HepG2 (cell line): ENCODE results near the gene CACNA1G. TPM values are rescaled to one million over a fixed set of nuclear protein-coding genes. Genes with fewer than 3 reads are reported as not detected.

ENCODE experiments used
- HNRNPL ChIP-seq: fragments of 200-400 bp; formaldehyde crosslinking; IDR thresholded peaks from 2 replicates; pipeline ENCODE4 v1.6.1; 2017; ENCODE audit warnings: mild to moderate bottlenecking, low read depth, low read length
- HOXD1 ChIP-seq: sonication (generic); formaldehyde crosslinking; IDR thresholded peaks from 2 replicates; pipeline ENCODE4 v1.5.0; 2020; ENCODE audit warnings: missing genetic modification reagents
- MAX ChIP-seq: IDR thresholded peaks from 2 replicates; pipeline ENCODE4 v1.6.1; 2012; ENCODE audit warnings: inconsistent platforms
- RARG ChIP-seq: sonication (generic); formaldehyde crosslinking; IDR thresholded peaks from 2 replicates; pipeline ENCODE4 v1.4.0; 2020; ENCODE audit warnings: low read depth, mild to moderate bottlenecking, missing genetic modification reagents
- RFXAP ChIP-seq: sonication (generic); formaldehyde crosslinking; IDR thresholded peaks from 2 replicates; pipeline ENCODE4 v1.4.0; 2020; ENCODE audit warnings: missing genetic modification reagents, borderline replicate concordance
- SIX4 ChIP-seq: sonication (generic); formaldehyde crosslinking; IDR thresholded peaks from 2 replicates; pipeline ENCODE4 v1.4.0; 2020; ENCODE audit warnings: missing genetic modification reagents
- ZNF407 ChIP-seq: sonication (generic); formaldehyde crosslinking; IDR thresholded peaks from one replicate; pipeline ENCODE4 v1.5.1; 2020; ENCODE audit warnings: mild to moderate bottlenecking, missing genetic modification reagents; ENCODE audit errors: not compliant biosample characterization
- ZNF430 ChIP-seq: sonication (generic); formaldehyde crosslinking; IDR thresholded peaks from 2 replicates; pipeline ENCODE4 v1.9.0; 2021; ENCODE audit warnings: mild to moderate bottlenecking, missing genetic modification reagents
- ZNF512B ChIP-seq: sonication (generic); formaldehyde crosslinking; IDR thresholded peaks from 2 replicates; pipeline ENCODE4 v1.5.1; 2020; ENCODE audit warnings: missing genetic modification reagents, mild to moderate bottlenecking, borderline replicate concordance
- ZNF749 ChIP-seq: sonication (generic); formaldehyde crosslinking; IDR thresholded peaks from 2 replicates; pipeline ENCODE4 v1.8.0; 2022; ENCODE audit warnings: mild to moderate bottlenecking, missing genetic modification reagents, moderate library complexity, borderline replicate concordance
- ZNF83 ChIP-seq: sonication (generic); formaldehyde crosslinking; IDR thresholded peaks from 2 replicates; pipeline ENCODE4 v1.4.0; 2020; ENCODE audit warnings: missing genetic modification reagents, mild to moderate bottlenecking, borderline replicate concordance
- polyA plus RNA-seq, 8 experiments: library from polyadenylated mRNA; depleted of rRNA in 3 of 8; stranded (reverse) in 7 of 8; unstranded in 1 of 8; fragments of >200 nt; fragmentation: Illumina TruSeq in 4 of 8; extraction: Trizol in 4 of 8; gene quantifications; 2 replicates each; pipeline versions ENCODE4 v1.2.1 to v1.2.3, GENCODE V29; 2011 to 2016; ENCODE audit warnings: low read depth in 4 of 8, missing spikeins in 1 of 8, mixed read lengths in 1 of 8; ENCODE audit not compliant: insufficient read depth in 1 of 8
- total RNA-seq, 5 experiments: library from RNA; depleted of rRNA; stranded (reverse); fragments of >200 nt; fragmentation: Illumina TruSeq; extraction: Trizol; gene quantifications; 2 replicates each; pipeline ENCODE4 v1.2.3, GENCODE V29; 2016; ENCODE audit warnings: low read depth in 1 of 5
- TF ChIP-seq, protein P1 (sequence below): sonication (generic); formaldehyde crosslinking; IDR thresholded peaks from 2 replicates; pipeline ENCODE4 v1.4.0; 2020; ENCODE audit warnings: missing genetic modification reagents
- TF ChIP-seq, protein P2 (sequence below): sonication (generic); formaldehyde crosslinking; IDR thresholded peaks from 2 replicates; pipeline ENCODE4 v1.4.0; 2020; ENCODE audit warnings: missing genetic modification reagents

CACNA1G gene
- total and polyA plus RNA-seq, 2 of the 13 experiments (the other 11 are each of a cell fraction or from before 2014, with no cell fraction given) = 0.02 TPM; not detected in 1

DNA sequence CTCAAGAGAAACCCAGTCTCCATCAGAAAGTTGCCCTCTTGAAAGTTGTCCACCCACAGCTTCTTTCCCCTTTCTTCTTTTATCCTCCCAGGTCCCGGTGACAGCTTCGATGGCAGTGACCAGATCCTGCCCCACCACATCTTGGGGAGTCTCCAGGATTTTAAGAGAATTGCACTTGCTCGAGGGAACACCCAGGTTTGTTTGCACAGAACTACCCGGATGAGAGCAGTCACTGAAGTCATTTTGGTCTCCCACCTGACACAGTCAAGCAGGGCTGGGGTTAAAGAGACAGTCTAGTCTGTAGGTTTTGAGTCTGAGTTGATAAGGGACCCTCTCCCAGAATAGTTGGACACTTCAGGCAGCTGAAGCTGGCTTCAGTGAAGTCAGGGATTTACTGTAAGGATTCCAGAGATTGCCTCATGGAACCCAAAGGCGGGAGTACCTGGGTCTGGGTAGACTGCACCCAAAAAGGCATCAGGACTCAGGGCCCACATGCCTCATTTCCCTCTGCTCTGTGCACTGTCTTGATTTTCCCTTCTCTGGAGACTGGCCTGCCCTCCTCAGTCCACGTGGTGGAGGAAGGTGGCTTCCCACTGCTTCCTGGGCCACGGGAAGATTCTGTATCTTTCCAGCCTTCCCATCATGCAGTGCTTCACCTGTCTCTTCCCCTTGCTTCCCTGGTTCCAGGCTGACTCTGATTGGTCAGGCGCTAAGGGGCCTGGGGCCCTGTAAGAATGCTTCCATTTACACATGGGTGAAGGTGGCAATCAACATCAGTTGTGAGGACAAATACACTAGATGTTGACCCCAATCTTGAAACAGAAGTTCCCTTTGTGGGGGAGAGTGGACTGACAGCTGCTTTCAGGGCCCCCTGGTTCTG, 42.8 kb upstream of the CACNA1G start (continued):
- TF ChIP-seq, protein P1, sequence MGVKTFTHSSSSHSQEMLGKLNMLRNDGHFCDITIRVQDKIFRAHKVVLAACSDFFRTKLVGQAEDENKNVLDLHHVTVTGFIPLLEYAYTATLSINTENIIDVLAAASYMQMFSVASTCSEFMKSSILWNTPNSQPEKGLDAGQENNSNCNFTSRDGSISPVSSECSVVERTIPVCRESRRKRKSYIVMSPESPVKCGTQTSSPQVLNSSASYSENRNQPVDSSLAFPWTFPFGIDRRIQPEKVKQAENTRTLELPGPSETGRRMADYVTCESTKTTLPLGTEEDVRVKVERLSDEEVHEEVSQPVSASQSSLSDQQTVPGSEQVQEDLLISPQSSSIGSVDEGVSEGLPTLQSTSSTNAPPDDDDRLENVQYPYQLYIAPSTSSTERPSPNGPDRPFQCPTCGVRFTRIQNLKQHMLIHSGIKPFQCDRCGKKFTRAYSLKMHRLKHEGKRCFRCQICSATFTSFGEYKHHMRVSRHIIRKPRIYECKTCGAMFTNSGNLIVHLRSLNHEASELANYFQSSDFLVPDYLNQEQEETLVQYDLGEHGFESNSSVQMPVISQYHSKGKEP (CRISPR knock-in tag) = no peak
- TF ChIP-seq ZNF407 = no peak
- TF ChIP-seq HOXD1 (CRISPR knock-in tag) = no peak
- TF ChIP-seq ZNF83 (CRISPR knock-in tag) = no peak
- TF ChIP-seq ZNF512B = no peak
- TF ChIP-seq RARG (CRISPR knock-in tag) = no peak
- TF ChIP-seq MAX = peak; percentile 75
- TF ChIP-seq SIX4 (CRISPR knock-in tag) = 0 out of 2 replicates have a peak, but pooled peaks have one; percentile 8
- no peak for TF ChIP-seq RFXAP (CRISPR knock-in tag)
- TF ChIP-seq, protein P2, sequence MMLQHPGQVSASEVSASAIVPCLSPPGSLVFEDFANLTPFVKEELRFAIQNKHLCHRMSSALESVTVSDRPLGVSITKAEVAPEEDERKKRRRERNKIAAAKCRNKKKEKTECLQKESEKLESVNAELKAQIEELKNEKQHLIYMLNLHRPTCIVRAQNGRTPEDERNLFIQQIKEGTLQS (CRISPR knock-in tag) = no peak
- no peak for TF ChIP-seq ZNF430 (CRISPR knock-in tag)
- TF ChIP-seq HNRNPL = no peak
- TF ChIP-seq ZNF749 = no peak
